Right atrium auricular region (tissue), 2 donors: ENCODE results near the gene PDXP. TPM values are rescaled to one million over a fixed set of nuclear protein-coding genes. Genes with fewer than 3 reads are reported as not detected.
A peak's percentile ranks its signal among the peaks of the same experiment; 100 is the strongest.

Source experiments
- DNase-seq: peaks from one replicate; pipeline ENCODE4 v3.0.0-alpha.2; 2019; ENCODE audit warnings: low spot score
- H3K27ac ChIP-seq, 2 donors: fragments of 200-600 bp; sonication (generic); 1 replicate in 1 of 2; 2 replicates in 1 of 2; pipeline ENCODE4 v1.5.1; 2016 to 2019
- H3K27me3 ChIP-seq, 2 donors: fragments of 200-600 bp; sonication (generic); one replicate each; pipeline versions ENCODE4 v1.5.1 to v1.6.0; 2017 to 2019
- H3K36me3 ChIP-seq: fragments of 200-600 bp; sonication (generic); one replicate; pipeline ENCODE4 v1.5.1; 2016
- H3K4me1 ChIP-seq, 2 donors: fragments of 200-600 bp; sonication (generic); one replicate each; pipeline versions ENCODE4 v1.5.1 to v1.6.0; 2017 to 2019
- H3K4me3 ChIP-seq, 2 donors: fragments of 200-600 bp; sonication (generic); 1 replicate in 1 of 2; 2 replicates in 1 of 2; pipeline ENCODE4 v1.5.1; 2017 to 2019; ENCODE audit warnings: mild to moderate bottlenecking in 1 of 2, moderate library complexity in 1 of 2
- H3K9me3 ChIP-seq, 2 donors: fragments of 200-600 bp; sonication (generic); one replicate each; pipeline ENCODE4 v1.5.1; 2019
- total RNA-seq, 2 donors: library from RNA; depleted of rRNA; stranded (reverse); fragments of >200 nt; gene quantifications; one replicate each; pipeline ENCODE4 v1.1.0, GENCODE V29; 2016
- TF ChIP-seq, protein P1 (sequence below), 2 donors: fragments of 200-600 bp; sonication (generic); IDR thresholded peaks; one replicate each; pipeline ENCODE4 v1.5.1; 2019; ENCODE audit warnings: antibody characterized with exemption in 2 of 2

The PDXP gene
- total RNA-seq, 2 donors from 2014 or later: 15.7 to 32.0 TPM

DNA sequence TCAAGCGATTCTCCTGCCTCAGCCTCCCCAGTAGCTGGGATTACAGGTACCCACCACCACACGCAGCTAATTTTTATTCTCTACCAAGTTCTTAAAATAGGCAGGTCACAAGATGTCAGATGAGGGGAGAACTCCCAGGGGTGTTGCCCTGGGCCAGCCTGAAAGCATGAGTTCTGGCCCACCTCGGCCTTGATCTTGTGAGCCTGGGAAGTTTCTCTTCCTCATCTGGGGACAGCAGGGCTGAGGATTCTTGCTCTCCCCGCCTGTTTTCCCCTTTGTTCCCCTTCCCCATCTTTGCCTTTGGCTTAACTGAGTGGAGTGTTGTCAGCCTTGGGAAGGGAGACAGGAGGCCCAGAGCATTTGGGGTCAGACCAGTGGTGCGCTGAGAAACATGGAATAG, 3.5 kb downstream of the PDXP start:
- DNase-seq: no peak
- no peak overlapping the region for H3K4me3 ChIP-seq
- H3K27ac ChIP-seq: peak overlapping the region; percentile 73 to 81
- TF ChIP-seq, protein P1, sequence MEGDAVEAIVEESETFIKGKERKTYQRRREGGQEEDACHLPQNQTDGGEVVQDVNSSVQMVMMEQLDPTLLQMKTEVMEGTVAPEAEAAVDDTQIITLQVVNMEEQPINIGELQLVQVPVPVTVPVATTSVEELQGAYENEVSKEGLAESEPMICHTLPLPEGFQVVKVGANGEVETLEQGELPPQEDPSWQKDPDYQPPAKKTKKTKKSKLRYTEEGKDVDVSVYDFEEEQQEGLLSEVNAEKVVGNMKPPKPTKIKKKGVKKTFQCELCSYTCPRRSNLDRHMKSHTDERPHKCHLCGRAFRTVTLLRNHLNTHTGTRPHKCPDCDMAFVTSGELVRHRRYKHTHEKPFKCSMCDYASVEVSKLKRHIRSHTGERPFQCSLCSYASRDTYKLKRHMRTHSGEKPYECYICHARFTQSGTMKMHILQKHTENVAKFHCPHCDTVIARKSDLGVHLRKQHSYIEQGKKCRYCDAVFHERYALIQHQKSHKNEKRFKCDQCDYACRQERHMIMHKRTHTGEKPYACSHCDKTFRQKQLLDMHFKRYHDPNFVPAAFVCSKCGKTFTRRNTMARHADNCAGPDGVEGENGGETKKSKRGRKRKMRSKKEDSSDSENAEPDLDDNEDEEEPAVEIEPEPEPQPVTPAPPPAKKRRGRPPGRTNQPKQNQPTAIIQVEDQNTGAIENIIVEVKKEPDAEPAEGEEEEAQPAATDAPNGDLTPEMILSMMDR (IDR thresholded peaks at IDR 0.05): no peak
- H3K36me3 ChIP-seq: peaks cover 6% of the 10 kb centered on the region
- H3K27me3 ChIP-seq: no peaks in the 10 kb centered on the region
- peaks cover 0 to 64% of the 10 kb centered on the region in 2 donors for H3K4me1 ChIP-seq
- no peaks in the 10 kb centered on the region for H3K9me3 ChIP-seq

DNA sequence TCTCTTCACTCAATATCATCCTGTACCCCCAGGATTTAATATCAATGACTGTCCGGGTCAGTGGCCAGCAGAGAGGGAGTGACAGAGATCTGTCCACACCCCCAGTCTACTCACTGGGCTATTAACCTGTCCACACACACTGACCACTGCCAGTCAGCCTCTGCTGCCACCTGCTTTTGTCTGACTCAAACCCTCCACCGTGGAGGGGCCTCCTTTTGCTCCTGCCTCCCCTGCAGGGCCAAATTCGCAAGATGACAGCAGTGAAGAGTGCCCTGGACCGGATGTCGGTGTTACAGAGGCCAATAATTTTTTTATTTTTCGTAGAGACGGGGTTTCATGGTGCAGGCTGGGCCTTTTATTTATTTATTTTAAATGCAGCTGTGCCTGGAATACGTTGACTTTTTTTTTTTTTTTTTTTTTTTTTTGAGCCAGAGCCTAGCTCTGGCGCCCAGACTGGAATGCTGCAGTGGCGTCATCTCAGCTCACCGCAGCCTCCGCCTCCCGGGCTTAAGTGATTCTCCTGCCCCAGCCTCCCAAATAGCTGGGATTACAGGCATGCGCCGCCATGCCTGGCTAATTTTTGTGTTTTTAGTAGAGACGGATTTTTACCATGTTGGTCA, 5.1 kb downstream of the PDXP start:
- TF ChIP-seq, protein P1 (IDR thresholded peaks at IDR 0.05): no peak
- Histone ChIP-seq H3K9me3 (no peaks in the 10 kb centered on the region), H3K4me3 (no peak overlapping the region), H3K27ac (peak overlapping the region in 1 of 2 donors; percentile 38), H3K27me3 (no peaks in the 10 kb centered on the region), H3K4me1 (peaks cover 0 to 57% of the 10 kb centered on the region in 2 donors), H3K36me3 (peaks cover 6% of the 10 kb centered on the region)
- DNase-seq: no peak

DNA sequence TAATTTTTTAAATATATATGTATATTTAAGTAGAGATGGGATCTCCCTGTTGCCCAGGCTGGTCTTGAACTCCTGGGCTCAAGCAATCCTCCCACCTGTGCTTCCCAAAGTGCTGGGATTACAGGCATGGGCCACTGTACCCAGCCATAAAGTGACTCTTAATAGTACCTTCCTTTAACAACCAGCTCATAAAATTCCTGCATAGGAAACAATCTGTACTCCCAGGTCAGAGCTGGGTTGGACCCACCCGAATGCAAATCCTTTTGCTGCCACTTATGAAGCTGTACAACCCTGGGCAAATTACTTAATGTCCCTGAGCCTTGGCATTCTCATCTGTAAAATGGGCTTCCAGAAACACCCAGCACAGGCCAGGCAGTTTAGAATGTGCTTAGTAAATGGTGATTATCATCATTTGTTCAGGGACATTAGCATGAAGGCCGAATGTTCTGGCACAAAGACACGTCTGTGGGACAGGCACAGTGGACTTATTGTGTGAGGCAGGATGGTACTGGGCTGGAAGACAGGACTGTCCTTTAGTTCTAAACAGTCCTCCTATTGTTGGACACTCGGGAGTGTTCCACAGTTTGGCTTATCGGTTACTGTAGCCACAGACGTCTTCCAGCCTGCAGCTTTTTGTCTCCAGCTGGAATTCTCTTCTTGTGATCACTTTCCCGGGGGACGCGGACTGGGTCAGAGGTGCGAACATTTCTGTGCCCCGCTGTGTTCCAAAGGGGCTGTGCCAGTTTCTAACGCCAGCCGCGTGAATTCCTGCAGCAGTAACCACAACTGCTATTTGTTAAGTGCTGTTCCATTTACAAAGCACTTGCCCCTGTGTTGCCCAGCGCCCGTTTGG, 6.0 kb downstream of the PDXP start:
- H3K27me3 ChIP-seq: no peaks in the 10 kb centered on the region
- H3K4me3 ChIP-seq: no peak overlapping the region
- H3K36me3 ChIP-seq: peaks cover 6% of the 10 kb centered on the region
- peak overlapping the region; percentile 38 to 46 for H3K27ac ChIP-seq
- H3K9me3 ChIP-seq: no peaks in the 10 kb centered on the region
- DNase-seq: no peak
- H3K4me1 ChIP-seq: peaks cover 0 to 53% of the 10 kb centered on the region in 2 donors
- TF ChIP-seq, protein P1 (IDR thresholded peaks at IDR 0.05): no peak

DNA sequence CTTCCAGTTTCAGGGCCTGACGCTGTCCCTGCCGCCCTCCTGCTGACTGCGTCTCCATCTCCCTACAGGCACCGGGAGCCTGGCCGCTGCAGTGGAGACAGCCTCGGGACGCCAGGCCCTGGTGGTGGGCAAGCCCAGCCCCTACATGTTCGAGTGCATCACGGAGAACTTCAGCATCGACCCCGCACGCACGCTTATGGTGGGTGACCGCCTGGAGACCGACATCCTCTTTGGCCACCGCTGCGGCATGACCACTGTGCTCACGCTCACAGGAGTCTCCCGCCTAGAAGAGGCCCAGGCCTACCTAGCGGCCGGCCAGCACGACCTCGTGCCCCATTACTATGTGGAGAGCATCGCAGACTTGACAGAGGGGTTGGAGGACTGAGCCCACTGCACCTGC, 7.0 kb downstream of the PDXP start:
- H3K27ac ChIP-seq: no peak overlapping the region
- TF ChIP-seq, protein P1 (IDR thresholded peaks at IDR 0.05): no peak
- H3K27me3 ChIP-seq: no peaks in the 10 kb centered on the region
- H3K4me3 ChIP-seq: no peak overlapping the region
- H3K36me3 ChIP-seq: peaks cover 6% of the 10 kb centered on the region
- peaks cover 0 to 43% of the 10 kb centered on the region in 2 donors for H3K4me1 ChIP-seq
- H3K9me3 ChIP-seq: no peaks in the 10 kb centered on the region
- no peak for DNase-seq

DNA sequence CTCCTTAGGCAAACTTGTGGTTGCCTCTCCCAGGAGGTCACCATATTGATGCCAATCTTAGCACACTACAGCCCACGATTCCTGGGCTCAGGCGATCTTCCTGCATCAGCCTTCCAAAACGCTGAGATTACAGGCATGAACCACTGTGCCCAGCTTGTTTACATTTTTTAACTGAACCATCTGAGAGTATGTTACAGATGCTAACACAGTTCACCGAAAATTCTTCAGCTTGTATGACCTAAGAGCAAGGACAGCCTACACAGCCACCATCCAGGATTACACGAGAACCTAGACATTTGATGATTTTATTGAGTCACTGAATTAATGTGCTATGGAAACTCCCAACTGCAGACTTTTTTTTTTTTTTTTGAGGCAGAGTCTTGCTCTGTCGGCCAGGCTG, 11.1 kb downstream of the PDXP start:
- no peak for DNase-seq
- Histone ChIP-seq H3K4me3 (no peak overlapping the region), H3K27me3 (no peaks in the 10 kb centered on the region), H3K27ac (no peak overlapping the region), H3K36me3 (peaks cover 6% of the 10 kb centered on the region), H3K9me3 (no peaks in the 10 kb centered on the region), H3K4me1 (peaks cover 0 to 22% of the 10 kb centered on the region in 2 donors)
- TF ChIP-seq, protein P1 (IDR thresholded peaks at IDR 0.05): no peak
